GM18858 (cell line): ENCODE data around the gene TIMM13.
"Not testable (repeated sequence)": the region's sequence is repeated elsewhere in the genome, so short reads cannot be mapped to it uniquely, and the experiment has no call there.

ENCODE experiments used
- ATAC-seq: cut with Tn5 transposase; IDR thresholded peaks from one replicate; pipeline ENCODE4 v1.9.1; 2021; ENCODE audit not compliant: unreplicated experiment

TIMM13 gene

GRCh38 chr19:2427429-2428320, at the start of gene TIMM13:
Gene TIMM13, minus strand, starts transcription at chr19:2427586. Its CDS starts 53 bp downstream, at chr19:2427533.
- peak; percentile 55 for ATAC-seq

- peak; percentile 2 for ATAC-seq
Observed at GRCh38 chr19:2476451-2477140, 49.2 kb upstream of the TIMM13 start.

- peak; percentile 33 for ATAC-seq
Observed at GRCh38 chr19:2475702-2476450, 48.5 kb upstream of the TIMM13 start, which contains the start of gene GADD45B. Gene GADD45B, plus strand, starts transcription at chr19:2476127. Its CDS starts 232 bp downstream, at chr19:2476359.

GRCh38 chr19:2475018-2475701, 47.8 kb upstream of the TIMM13 start:
- ATAC-seq, result no peak

- ATAC-seq, result no peak
Observed at GRCh38 chr19:2474232-2475017, 47.0 kb upstream of the TIMM13 start.

- ATAC-seq, result not testable (repeated sequence)
Observed at GRCh38 chr19:2469915-2470200, 42.5 kb upstream of the TIMM13 start.

- ATAC-seq, result no peak
Observed at GRCh38 chr19:2469102-2469914, 41.9 kb upstream of the TIMM13 start.

GRCh38 chr19:2468596-2468995, 41.2 kb upstream of the TIMM13 start:
- no peak for ATAC-seq

- ATAC-seq, result no peak
Observed at GRCh38 chr19:2464389-2464788, 37.0 kb upstream of the TIMM13 start.

- ATAC-seq, result not testable (repeated sequence)
Observed at GRCh38 chr19:2463694-2464093, 36.3 kb upstream of the TIMM13 start.

- ATAC-seq, result no peak
Observed at GRCh38 chr19:2462635-2463421, 35.4 kb upstream of the TIMM13 start.

GRCh38 chr19:2461751-2462634, 34.6 kb upstream of the TIMM13 start:
- ATAC-seq, result no peak

GRCh38 chr19:2460245-2460644, 32.9 kb upstream of the TIMM13 start:
- ATAC-seq, result no peak

GRCh38 chr19:2458776-2459175, 31.4 kb upstream of the TIMM13 start:
- not testable (repeated sequence) for ATAC-seq

- no peak for ATAC-seq
Observed at GRCh38 chr19:2458054-2458453, 30.7 kb upstream of the TIMM13 start.

- no peak for ATAC-seq
Observed at GRCh38 chr19:2457394-2458037, 30.1 kb upstream of the TIMM13 start.
